Lower leg skin (tissue), 3 donors: ENCODE results near the gene DNAL1.

Experiments used
- CTCF ChIP-seq, 3 donors: fragments of 450-650 bp; IDR thresholded peaks; one replicate each; pipeline ENCODE4 v1.5.1; 2016; ENCODE audit warnings: antibody characterized with exemption in 3 of 3, mild to moderate bottlenecking in 3 of 3, moderate library complexity in 2 of 3
- POLR2A ChIP-seq, 2 donors: fragments of 450-650 bp; IDR thresholded peaks; one replicate each; pipeline ENCODE4 v1.6.1; 2016 to 2017; ENCODE audit warnings: antibody characterized with exemption in 2 of 2, mild to moderate bottlenecking in 1 of 2, moderate library complexity in 1 of 2

DNA sequence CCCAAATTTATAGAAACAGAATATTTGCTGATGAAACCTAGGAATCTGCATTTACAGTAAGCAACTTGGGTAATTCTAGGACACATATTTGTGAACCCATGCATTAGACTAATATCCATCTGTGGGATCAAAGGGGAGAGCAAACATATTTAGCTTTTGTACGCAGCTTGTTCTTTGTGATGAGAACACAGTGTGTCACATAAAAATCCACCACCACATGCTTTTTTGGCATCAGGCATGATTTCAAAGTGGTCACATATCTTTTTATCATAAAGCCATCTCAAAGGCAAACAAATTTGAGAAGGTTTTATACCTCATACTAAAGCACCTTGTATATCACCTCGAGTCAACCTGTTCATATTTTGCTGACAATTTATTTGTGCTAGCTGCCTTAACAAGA is 15.7 kb downstream of the DNAL1 start:
- TF ChIP-seq CTCF (IDR thresholded peaks at IDR 0.05) (no peak), POLR2A (IDR thresholded peaks at IDR 0.05) (no peak)
